ENCODE results near the gene NKX1-2. TPM values are rescaled to one million over a fixed set of nuclear protein-coding genes. Genes with fewer than 3 reads are reported as not detected.
A peak's percentile ranks its signal among the peaks of the same experiment; 100 is the strongest.

NKX1-2 gene
- total and polyA plus RNA-seq, 8 donors = not detected

DNA sequence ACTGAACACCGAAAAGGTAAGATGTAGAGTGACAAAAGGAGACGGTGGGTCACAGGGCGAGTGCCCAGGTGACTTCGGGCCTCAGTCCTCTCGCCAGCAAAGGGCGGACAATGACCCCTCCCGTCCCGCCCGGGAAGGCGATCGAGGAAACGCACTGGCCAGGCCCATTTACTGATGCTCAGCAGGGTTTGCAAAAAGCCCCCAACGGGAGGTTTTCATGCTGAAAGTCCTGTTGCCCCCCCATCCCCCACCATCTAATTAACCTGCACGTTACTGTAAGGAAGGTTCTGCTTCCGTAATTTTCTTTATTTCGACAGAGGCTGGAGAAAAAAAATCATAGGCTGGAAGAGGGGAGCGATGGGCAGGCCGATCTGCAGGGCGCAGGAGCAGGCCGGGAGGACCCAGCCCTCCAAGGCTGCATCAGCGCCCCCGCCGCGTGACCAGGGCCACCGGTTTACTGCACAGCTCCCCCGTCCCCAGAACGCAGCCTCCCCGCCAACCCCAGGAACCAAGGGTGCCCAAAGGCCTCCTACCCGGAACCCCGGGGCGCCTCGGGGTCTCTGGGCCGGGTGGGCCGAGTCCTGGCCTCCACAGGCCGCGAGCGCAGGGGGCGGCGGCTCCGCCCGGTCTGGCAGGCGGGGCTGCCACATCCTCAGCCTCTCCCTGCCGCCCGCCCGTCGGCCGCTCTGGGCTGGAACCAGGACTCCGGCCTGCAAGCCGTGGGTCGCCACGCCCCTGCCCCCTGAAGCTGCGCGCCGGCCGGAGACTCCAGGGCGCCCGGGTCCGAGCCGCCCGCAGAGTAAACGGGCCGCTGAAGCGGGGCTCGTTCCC lies 31.7 kb downstream of the NKX1-2 start:
- H3K9me3 ChIP-seq = no peaks in the 10 kb centered on the region
- H3K27ac ChIP-seq = peak overlapping the region; percentile 65 to 82 (median 76)
- H3K36me3 ChIP-seq = no peaks in the 10 kb centered on the region
- intact Hi-C loops (cut with DNase I) = no loop called here
- ATAC-seq = peak; percentile 39 to 61 (median 56)
- no peaks in the 10 kb centered on the region for H3K27me3 ChIP-seq
- peak overlapping the region; percentile 67 to 97 (median 86) for H3K4me3 ChIP-seq
- no peak for FAIRE-seq
- TF ChIP-seq, protein P1, sequence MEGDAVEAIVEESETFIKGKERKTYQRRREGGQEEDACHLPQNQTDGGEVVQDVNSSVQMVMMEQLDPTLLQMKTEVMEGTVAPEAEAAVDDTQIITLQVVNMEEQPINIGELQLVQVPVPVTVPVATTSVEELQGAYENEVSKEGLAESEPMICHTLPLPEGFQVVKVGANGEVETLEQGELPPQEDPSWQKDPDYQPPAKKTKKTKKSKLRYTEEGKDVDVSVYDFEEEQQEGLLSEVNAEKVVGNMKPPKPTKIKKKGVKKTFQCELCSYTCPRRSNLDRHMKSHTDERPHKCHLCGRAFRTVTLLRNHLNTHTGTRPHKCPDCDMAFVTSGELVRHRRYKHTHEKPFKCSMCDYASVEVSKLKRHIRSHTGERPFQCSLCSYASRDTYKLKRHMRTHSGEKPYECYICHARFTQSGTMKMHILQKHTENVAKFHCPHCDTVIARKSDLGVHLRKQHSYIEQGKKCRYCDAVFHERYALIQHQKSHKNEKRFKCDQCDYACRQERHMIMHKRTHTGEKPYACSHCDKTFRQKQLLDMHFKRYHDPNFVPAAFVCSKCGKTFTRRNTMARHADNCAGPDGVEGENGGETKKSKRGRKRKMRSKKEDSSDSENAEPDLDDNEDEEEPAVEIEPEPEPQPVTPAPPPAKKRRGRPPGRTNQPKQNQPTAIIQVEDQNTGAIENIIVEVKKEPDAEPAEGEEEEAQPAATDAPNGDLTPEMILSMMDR (IDR thresholded peaks at IDR 0.05) = no peak
- DNase-seq = peak; percentile 42 to 82 (median 58)
- WGBS, 2 donors = 5 to 9% methylated on average over 60 to 64 of the region's 64 CpGs
- peaks cover 13 to 27% (median 22%) of the 10 kb centered on the region in 3 donors for H3K4me1 ChIP-seq

DNA sequence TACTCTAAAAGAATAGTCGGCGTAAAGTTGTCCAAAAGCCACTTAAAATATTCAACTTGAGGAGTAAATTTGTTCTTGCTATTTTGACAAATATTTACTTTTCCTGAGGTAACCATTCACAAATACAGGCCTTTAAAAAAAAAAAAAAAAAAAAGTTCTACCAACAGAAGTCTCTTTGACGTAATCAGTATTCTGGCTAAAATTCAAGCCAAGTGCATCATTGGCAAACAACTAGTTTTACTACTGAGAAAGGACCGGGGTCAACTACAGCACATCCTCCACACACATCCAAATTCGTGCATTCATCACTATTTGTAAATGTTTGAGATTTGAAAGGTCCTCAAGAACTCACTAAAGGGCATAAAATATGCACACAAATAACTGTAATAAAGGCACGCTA lies 33.1 kb downstream of the NKX1-2 start:
- no peaks in the 10 kb centered on the region for H3K36me3 ChIP-seq

DNA sequence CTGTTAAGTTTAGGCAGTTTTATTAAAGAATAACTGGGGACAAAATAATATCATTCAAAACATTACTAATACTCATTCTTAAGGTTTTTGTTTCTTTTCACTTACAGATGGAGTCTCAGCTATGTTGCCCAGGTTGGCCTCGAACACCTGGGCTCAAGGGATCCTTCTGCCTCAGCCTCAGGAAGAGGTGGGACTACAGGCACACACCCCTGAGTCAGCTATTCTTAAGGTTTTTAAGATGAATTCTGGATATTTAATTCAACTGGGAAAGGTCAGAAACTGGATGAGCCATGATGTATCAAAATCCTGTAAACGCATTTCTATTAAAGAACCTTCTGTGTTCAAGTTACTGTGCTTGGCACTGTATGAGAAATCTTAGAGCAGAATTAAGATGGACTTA lies 34.6 kb downstream of the NKX1-2 start:
- DNase-seq (no peak), ATAC-seq (no peak), FAIRE-seq (no peak)
- Histone ChIP-seq H3K36me3 (no peaks in the 10 kb centered on the region), H3K4me3 (no peak overlapping the region), H3K27me3 (no peaks in the 10 kb centered on the region), H3K27ac (no peak overlapping the region), H3K9me3 (no peaks in the 10 kb centered on the region), H3K4me1 (peaks cover 13 to 27% (median 22%) of the 10 kb centered on the region in 3 donors)
- TF ChIP-seq, protein P1 (IDR thresholded peaks at IDR 0.05) = no peak
- intact Hi-C loops (cut with DNase I) = no loop called here
- 87 to 92% methylated on average over 2 of the region's 2 CpGs for WGBS, 2 donors

More for the DNA sequence above, 33.1 kb downstream of the NKX1-2 start:
- FAIRE-seq (no peak), ATAC-seq (peak in 3 of 4 donors; percentile 2 to 24 (median 10)), DNase-seq (peak in 1 of 6 donors; percentile 17)
- Histone ChIP-seq H3K4me1 (peaks cover 13 to 27% (median 22%) of the 10 kb centered on the region in 3 donors), H3K27me3 (no peaks in the 10 kb centered on the region), H3K9me3 (no peaks in the 10 kb centered on the region), H3K27ac (no peak overlapping the region), H3K4me3 (peak overlapping the region in 1 of 4 donors; percentile 97)
- intact Hi-C loops (cut with DNase I) = no loop called here
- WGBS, 2 donors = 23 to 31% methylated on average over 6 of the region's 6 CpGs
- TF ChIP-seq, protein P1 (IDR thresholded peaks at IDR 0.05) = no peak

DNA sequence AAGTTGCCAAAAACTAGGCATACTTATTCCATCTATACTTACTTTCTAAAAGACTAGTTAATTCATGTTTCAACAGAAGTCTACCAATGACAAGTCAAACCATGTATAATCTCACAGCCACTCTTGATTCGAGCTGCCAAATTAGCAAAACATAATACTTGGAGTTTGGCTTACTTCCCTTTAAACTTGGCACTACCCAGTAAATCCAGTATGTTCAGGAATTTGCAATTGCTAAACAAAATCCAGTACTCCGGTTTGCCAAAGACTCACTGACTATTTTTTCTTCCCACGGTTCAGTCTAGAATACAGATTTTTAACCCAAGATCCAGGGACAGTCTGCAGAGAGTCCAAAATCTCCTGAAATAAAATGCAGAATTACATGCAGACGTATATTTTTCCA lies 35.8 kb downstream of the NKX1-2 start:
- Histone ChIP-seq H3K4me3 (no peak overlapping the region), H3K4me1 (peaks cover 13 to 27% (median 22%) of the 10 kb centered on the region in 3 donors), H3K27ac (peak overlapping the region in 1 of 4 donors; percentile 5), H3K36me3 (peaks cover 0 to 2% (median 0%) of the 10 kb centered on the region in 3 donors), H3K27me3 (no peaks in the 10 kb centered on the region), H3K9me3 (no peaks in the 10 kb centered on the region)
- no peak for FAIRE-seq
- intact Hi-C loops (cut with DNase I) = no loop called here
- 17 to 22% methylated on average over 4 of the region's 4 CpGs for WGBS, 2 donors
- no peak for ATAC-seq
- TF ChIP-seq, protein P1 (IDR thresholded peaks at IDR 0.05) = no peak
- DNase-seq = no peak

DNA sequence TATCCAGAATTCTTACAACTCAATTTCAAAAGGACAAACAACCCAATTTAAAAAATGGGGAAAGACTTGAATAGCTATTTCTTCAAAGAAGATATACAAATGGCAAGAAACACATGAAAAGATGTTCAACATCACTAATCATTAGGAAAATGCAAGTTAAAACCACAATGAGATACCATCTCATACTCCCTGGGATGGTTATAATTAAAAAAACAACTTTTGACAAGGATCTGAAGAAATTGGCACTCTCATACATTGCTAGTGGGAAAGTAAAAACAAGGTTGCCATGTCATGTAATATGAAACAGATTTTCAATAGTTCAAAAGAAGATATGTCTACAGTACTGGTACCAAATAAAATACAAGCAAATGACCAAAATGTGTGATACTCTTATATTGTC lies 40.1 kb downstream of the NKX1-2 start:
- no peak overlapping the region for H3K27ac ChIP-seq
- TF ChIP-seq, protein P1 (IDR thresholded peaks at IDR 0.05) = no peak
- no peaks in the 10 kb centered on the region for H3K9me3 ChIP-seq
- DNase-seq (no peak), ATAC-seq (no peak), FAIRE-seq (no peak)
- H3K4me3 ChIP-seq = no peak overlapping the region
- intact Hi-C loops (cut with DNase I) = no loop called here
- H3K27me3 ChIP-seq = no peaks in the 10 kb centered on the region
- peaks cover 9 to 12% (median 12%) of the 10 kb centered on the region in 3 donors for H3K4me1 ChIP-seq
- peaks cover 3 to 19% (median 11%) of the 10 kb centered on the region in 3 donors for H3K36me3 ChIP-seq
